HG02610 (cell line): ENCODE results near the gene NUP210.

Experiments
- ATAC-seq: cut with Tn5 transposase; IDR thresholded peaks from one replicate; pipeline ENCODE4 v1.9.1; 2021; ENCODE audit warnings: mild to moderate bottlenecking, moderate library complexity; ENCODE audit not compliant: unreplicated experiment

The NUP210 gene

DNA sequence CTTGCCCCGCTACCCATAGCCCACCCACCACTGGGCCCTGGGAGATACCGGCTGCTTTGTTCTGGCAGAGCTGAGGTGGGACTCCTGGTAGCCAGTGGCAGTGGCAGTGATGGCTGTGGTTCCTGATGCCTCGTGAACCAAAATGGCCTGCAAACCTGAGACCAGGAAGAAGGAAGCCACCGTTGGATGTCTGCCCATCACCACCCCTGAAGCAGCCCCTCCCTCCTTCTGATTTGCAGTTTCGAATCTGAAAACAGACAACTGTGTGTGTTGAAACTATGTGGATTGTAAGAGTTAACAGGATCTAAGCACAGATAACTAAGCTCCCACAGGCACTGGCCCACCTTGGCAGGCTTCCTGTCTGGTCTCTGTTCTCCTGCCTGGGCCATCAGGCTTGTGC, 66.6 kb downstream of the NUP210 start:
- ATAC-seq: no peak

DNA sequence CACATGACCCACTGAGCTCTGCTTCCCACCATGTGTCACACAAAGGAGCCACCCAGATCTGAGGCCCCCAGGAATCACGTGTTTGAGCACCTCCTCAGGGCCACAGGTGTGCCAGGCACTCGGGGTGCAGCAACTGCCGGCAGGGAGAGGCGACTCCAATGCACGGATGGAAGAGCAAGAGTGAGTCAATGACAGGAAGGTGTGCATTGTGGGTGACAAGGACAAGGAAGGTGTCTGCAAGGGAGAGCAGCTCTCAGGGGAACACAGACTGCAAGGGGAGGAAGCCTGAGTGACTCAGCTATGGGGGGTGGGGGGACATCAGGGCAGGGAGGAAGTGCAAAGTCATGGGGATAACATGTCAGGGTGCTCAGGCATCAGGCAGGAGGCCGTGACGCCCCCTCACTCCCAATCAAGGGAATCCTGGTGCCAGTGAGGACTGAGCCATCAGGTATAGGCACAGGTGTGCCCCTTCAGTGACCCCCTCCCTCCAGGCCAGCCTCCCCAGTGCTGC, 67.4 kb downstream of the NUP210 start:
- peak; percentile 48 for ATAC-seq

DNA sequence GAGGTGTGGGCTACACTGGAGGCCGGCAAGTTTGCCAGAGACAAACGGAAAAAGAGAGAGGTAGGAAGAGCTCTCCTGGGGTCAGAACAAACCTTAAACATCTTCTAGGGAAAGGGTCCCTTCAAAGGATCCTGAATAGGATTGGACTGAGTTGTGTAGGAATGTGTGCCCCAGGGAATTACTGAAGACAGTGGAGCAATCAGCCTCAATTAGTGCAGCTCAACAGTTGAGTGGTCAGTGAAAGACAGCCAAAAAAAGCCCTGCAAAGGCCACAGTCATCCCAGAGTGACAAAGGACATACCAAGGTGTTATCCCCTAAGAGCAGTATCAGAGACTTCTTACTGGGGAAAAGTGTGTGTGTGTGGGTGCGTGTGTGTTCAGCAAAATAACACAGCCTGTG, 70.3 kb downstream of the NUP210 start:
- no peak for ATAC-seq

DNA sequence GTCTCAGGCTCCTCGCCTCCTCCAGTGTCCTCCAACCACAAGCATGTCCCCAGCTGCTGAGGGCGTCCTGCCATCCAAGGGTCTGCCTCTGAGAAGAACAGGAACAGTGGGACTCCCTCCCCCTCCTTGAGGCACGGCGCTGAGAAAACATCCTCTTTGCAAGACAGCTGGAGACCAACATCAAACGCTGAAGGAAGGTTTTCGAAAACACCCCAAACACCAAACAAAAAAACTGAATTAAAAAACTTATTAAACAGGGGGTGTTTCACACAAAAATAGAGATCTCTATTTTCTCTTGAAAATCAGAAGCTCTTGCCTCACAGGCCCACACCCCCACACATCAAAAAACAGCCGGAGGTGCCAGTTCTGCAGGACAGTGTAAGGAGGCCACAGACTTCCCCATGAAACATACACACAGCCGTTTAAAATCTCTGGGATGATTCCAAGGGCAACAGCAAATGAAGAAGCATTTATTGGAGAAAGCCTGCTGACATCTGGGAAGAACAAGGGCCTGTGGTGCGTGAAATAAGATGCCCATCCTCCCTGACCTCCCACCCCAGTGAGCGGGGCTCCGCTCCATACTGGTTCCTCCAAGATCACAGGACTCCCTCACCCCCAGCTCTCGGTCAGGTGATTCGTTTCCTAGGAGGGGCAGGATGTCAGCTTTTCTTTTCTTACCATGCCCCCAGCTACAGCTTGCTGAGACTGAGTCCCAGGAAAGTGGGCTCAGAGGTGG, 71.3 kb downstream of the NUP210 start:
- ATAC-seq: no peak

DNA sequence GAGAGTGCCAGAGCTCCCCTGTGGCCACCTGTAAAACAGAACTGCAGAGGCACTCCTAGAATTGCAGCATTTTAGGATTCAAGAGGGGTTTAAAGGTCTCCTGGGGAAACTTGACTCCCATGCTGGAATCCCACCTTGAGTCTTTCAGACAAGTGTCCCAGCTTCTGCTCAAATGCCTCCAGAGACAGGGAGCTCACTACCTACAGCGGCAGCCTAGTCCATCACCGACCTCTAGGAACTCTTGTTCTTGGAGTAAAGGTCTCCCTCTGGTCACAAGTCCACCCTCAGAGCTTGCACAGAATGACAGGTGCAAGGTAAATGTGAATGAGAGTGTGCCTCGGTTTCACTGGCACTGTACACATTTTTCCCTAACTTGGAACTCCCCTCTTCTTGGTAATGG, 72.0 kb downstream of the NUP210 start:
- no peak for ATAC-seq

DNA sequence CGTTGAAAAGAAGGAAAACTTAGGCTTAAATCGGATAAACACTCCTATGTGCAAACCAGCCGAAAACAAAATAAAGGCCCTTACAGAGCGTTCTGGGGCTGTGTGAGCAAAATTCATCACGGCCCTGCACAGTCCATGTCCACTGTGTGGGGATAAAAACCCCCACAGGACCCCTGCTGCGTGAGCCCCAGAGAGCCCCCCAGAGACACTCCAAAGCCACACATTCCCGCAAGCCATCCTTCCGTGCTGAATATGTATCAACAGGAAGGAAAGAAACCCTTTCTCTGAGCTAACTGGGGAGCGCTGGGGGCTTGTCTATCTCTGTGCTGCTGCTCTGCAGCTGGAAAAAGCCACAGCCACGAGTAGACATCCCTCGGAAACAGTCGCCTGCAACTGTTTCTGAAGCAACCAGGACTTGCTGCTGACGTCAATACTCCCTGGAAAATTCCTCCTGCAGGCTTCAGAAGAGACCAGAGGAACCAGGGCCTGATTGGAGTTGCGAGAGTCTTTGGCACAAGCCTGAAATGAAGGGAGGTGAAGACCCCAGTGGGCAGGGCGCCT, 72.7 kb downstream of the NUP210 start:
- ATAC-seq: no peak

DNA sequence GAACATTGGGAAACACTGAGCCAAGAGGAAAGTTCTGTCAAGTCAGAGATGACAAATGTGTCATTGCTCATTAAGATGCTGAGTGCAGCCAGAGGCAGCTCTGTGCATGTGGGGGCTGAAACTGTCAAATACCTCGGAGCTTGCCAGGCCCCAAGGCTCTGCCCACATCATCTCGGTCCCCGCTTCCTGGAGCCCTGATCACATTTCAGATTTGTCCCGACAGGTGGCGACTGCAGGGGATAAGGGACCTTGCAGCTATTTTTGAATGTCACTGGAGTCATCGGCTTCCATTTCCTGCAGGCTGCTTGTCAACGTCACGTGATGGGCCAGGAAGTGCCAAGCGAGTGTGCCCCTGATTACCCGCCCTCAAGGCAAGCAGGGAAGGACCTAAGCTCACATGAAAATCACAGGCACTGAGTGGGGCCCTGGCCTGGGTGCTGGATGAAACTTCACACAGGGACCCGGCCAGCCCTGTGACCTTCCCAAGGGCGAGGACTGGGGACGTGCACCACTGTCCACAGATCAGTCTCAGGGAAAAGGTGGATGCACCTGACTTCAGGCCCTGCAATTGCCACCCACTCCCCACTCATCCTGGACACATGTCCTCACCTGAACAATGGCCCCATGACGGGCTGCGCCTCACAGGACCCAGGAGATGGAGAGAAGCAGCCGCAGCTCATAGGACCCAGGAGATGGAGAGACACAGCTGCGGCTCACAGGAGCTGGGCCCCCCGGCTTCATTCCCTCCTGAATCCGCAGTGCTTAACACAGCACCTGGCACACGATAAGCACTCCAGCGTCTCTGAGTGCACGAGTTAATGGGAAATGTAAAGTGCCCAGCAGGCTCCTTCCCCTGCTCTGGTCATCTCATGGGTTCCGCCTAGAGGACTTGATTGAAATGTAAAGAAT, 73.4 kb downstream of the NUP210 start:
- no peak for ATAC-seq

DNA sequence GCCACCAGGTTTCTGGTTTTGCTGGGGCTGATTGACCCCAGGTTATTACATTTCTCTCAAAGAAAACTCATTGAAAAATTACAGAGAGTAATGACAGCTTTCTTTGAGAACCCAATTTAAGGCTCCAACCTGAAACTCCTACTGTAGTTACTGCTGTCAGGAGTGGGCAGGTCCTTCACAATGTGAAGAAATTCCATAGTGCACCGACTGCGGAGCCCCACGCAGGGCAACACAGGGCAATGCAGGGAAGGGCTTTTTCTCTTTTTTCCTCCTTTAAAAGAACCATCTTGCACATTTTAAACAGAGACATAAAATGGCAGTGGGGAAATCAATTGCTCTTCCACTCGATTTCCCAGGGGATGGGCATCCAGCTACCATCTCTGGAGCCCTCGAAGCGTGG, 74.3 kb downstream of the NUP210 start:
- ATAC-seq: no peak

DNA sequence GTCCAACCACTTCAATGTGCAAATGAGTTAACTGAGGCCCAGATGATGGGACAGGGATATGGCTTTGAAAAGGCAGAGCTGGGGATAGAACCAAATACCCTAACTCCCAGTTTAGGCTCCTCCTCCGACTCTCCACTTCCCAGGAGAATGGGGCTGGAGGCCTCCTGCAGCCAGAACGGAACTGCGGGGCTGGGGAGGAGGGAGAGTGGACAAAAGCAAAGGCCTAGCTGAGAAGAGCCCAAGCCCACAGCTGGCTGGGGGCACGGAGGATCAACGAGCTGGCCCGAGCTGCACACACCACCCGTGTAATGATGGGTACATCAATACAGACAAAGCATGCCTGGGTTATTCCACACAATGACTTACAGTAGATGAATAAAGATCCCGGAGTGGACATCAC, 74.8 kb downstream of the NUP210 start:
- ATAC-seq: no peak

DNA sequence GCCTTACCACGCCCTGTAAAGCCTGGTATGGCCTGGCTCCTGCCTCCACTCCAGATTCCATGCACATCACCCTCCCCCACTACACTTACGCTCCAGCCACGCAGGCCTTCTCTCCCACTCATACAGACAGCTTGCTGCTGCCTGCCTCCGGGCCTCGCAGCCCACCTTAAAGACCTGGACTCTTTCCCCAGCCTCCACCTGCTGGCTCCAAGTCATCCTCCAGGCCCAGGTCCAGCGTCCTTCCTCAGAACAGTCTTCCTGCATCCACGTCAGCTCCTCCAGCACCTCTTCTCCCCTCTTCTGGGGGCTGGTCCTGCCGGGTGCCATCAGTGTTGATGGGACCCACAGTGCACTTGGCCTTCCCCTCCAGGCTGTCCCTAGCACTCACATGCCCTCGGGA, 75.5 kb downstream of the NUP210 start:
- no peak for ATAC-seq

DNA sequence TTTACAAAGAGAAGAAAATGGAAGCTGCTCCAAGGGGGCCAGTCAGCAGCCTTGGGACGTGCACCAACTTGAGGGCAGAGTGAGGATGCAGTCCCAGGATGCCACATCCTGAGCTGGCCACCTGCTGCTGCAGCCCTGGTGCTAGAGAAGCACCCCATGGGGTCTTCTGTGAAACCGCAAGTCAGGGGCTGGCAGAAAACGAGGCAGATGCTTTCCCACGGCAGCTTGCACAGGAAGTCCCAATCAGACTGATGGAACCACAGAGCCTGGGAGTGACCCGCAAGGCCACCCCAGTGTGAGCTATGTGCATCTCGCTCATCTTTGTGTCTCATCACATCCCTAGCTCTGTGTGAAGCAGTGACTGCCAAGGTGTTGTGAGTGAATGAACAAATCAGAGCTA, 76.5 kb downstream of the NUP210 start:
- no peak for ATAC-seq

DNA sequence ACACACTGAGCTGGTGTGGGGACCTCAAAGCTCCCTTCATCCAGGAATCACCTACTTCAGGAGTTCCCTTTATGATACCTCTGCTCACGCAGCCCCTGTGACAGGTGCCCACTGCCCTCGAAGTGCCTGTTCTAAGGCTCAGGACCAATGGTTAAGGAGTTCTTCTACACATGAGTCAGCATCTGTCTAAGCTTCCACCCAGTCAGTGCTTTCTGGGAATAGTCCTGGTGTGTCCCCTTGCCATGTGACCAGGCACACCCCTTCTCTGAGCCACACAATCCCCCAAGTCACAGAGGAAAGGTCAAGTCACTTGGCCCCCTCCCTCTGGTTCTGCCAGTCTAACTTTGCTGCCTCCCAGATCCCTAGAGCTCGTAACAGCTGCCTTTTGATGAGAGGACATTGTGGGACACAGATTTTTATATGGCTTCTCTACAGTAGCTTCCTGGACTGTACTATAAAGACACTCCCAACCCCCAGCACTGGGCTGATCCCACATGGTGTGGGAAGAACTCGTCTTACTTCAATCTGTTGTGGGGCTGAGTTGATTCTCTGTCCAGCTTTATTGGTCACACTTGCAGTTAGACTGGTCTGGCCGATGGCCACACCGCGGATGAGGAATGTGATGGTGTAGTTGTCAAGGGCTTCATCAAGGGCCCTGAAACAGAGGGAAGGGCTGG, 78.8 kb downstream of the NUP210 start:
- ATAC-seq: no peak

DNA sequence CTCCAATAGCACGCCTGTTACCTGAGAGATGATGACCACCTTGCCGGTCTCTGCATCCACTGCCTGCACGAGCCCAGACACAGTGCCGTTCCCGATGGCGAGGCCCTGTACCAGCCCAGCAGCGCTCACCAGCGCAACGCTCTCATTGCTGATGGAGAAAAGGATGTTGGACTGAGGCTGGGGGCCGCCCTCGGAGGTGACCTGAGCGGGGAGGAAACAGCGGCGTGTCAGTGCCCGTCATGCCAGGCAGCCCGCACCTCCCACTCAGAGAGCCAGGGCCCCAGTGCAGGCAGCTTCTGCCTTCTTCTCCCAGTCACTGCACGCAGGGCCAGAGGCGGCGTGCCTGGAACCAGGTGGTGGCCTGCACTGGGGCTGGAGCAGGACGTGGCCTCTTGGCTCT, 80.3 kb downstream of the NUP210 start:
- no peak for ATAC-seq

DNA sequence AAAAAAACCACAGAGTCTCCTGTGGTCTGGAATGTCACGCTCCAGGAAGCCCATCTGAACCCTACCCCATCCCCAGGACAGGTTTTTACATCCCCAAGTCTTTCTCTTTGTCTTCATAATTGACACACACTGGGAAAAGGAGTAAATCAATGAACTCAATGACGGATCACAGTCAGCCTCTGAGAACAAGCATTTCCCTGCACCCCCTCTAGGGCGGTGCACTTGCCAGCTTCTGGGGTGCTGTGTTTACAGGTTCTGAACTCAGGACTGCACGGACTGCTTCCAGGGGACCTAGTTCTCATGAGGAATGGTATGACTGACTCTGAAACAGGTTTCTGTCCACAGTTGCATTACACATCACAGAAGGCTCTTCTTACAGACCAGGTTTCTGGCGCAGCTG, 81.1 kb downstream of the NUP210 start:
- no peak for ATAC-seq

DNA sequence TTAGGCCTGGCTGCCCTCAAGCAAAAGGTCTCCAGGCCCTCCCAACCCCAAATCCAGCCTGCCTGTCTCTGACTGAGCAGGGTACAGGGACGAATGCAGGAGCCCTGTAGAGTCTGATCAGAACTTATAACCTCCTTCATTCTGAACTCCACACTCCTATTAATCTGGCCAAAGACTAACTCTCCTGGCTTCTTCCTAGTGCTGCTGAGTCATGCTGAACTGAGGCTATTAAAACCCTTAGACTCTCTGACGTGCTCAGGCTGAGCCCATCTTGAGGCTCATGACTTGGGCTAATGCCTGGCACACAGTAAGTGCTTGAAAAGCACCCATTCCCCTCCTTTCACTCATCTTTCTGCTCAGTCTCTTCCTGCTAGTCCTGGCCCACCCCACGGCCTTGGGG, 81.9 kb downstream of the NUP210 start:
- ATAC-seq: no peak

DNA sequence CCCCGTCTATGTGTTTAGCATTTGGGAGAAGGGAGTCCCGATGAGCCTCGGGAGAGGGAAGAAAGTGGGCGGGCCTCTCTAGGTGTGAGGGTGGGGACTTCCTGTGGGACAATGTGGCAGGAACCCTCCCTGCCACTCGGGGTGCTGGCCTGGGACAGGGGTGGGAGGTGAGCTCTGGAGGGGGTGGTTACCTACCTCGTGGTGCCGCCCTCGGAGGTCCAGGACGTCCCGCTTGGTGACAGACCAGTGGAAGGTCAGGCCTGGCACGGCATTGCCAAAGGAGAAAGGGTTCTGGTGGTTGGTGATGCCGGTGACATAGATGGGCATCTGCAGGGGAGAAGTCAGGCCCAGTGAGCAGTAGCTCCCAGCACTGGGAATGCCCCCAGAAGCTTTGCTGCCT, 83.5 kb downstream of the NUP210 start:
- ATAC-seq: no peak

DNA sequence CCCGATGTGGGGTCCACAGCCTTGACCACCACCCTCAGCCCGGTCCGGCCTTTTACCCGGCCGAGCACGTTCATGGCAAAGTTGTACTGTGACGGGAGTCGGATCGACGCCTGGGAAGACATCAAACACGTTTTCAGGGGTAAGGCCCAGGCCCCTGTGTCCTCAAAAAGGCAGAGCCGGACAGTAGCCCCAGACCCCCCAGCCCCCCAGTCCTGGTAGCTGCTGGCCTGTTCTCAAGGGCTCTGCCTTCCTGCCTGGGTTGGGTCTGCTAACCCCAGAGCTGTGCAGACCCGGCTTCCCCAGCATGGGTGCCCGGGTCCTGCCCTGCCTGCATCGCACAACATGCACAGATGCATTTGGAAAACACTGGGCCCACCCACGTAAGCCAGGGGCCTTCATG, 84.6 kb downstream of the NUP210 start:
- no peak for ATAC-seq

DNA sequence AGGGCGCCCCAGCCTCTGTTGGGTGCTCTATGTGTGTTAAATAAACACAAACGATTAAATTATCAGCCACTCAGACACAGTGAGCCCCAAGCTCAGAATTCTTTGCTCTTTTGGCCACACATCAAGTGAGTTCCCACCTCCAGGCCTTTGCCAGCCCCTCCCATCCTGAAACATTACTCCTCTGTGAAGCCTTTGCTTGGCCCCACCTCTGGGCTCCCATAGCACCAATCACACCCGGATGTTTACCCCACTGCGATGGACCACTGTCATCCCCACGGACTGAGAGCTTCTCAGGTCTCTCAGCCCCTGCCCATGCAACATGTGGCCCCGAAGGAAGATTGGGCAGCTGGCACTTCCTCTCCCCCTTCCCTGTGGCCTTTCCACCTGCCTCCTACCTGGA, 85.1 kb downstream of the NUP210 start:
- ATAC-seq: no peak

DNA sequence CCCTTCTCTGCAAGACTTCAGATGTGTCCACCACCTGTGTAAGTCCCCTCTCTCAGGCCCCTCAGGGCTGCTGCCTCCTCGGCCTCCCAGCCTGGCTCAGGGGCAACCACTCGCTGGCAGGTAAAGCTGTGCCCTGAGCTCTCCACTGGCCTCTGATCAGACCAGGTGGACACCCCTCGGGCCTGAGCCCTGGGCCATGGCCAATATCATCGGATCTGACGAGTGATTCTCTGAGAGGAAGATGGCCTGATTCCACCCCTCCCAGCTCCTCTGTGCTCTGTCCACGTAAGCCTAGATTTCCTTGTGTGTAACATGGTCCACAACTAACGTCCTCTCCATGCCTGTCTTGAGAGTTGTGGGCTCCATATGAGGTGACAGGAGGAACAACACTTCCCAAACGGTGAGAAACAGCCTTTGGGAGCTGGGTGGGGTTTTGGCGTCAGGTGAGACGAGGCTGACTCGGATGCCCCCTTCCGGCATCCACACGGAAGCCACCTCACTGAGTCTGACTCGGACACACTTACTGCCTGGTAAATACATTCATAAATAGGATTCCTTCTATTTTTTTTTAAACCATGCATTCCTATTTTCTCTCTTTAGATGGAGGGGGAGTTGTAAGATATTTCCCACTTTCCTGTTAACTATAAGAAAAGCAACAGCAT, 86.8 kb downstream of the NUP210 start:
- no peak for ATAC-seq

DNA sequence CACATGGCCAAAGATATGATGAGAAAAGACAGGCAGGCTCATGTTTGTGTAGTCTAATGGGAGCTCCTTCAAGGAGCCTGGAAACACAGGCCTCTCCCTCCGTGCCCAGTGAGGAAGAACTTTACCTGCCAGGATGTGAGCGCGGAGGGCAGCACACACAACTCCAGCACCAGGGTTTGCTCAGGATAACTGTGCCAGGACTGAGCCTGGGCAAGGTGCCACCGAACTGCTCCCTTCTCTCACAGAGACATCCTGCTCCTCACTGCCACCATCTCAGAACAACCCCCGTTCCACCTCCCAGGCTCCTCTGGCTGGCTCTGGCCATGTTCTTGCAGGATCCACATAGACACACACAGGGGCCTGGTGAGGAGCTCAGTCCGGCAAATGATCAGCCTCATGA, 87.4 kb downstream of the NUP210 start:
- no peak for ATAC-seq

DNA sequence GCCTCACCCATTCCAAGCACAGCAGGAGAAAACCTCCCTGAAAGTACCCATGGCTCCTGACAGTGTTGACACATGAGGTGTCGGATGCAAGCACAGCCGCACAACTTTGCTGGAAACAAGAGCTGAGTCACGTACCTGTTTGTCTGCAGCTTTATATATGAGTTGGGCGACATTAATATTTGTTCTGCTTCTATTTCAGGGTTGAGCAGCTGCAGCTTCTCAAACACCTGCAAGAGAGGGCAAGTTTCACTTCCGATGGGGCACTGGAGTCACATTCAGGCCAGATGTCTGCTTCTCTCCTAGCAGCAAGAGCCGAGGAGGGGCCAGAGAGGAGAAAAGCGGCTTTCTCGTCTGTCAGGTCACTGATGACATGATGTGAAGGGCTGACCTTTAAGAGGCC, 88.0 kb downstream of the NUP210 start:
- ATAC-seq: peak; percentile 94
